HG03196 (cell line): ENCODE data around the gene KANTR.
A peak's percentile ranks its signal among the peaks of the same experiment; 100 is the strongest.

Experiments used
- ATAC-seq: cut with Tn5 transposase; IDR thresholded peaks from one replicate; pipeline ENCODE4 v1.9.1; 2021; ENCODE audit not compliant: unreplicated experiment

The KANTR gene

DNA sequence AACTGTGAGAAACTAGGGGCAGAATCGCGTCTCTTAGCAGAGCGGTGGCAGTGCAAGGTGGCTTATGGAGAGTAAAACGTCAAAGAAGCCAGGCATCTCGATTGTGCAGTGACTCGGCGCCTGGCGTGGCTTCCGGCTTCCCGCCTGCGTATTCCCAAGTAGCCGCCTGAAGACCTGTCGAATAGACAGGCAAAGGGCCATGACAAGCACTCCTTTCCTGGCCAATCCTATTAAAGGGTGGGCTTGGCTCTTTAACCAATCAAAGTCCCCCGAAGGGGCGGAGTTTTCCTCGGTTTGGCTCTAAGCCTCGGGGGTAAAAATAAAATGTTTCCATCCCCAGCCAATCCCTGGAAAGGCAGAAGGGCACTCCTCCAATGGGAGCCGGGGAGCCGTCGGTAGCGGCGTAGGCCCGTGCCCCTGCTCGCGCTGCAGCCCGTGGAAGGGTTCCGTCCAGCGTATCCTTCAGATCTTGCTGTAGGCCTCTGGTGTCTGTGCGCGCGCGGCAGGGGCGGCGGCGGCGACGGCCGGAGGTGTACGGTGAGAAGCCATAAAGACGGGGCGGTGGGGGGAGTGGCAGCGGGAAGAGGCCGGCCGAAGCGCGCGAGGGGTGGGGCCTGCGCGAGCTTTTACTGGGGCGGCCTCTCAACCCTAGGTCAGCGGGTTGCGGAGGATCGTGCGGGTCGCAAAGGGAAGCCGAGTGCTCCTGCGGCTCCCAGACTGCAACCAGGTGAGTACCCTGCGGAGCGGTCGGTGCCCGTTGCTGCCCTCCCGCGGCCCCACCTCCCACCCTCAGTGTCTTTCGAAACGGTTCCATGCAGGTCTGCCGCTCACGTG lies at the start of gene KANTR:
Gene KANTR, plus strand, starts transcription at position 395 of the 834 bp plus-strand sequence. CDS start 30,131 bp downstream, outside the sequence.
- ATAC-seq = peak; percentile 86

DNA sequence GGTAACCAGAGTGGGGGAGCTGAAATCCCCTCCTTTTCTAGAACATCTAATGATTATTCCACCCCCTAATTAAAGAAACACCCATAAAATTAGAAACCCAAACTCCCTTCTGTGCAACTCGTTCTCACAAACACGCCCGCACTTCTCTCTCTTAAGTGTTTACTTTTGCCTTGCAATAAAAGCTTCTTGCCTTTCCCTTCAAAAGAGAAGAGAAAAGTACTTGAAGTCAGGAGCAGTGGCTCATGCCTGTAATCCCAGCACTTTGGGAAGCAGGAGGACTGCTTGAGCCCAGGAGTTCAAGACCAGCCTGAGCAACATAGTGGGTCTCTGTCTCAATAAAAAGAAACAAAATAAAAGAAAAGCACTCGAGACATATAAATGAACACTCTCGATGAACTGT lies 48.9 kb upstream of the KANTR start:
- ATAC-seq = no peak

DNA sequence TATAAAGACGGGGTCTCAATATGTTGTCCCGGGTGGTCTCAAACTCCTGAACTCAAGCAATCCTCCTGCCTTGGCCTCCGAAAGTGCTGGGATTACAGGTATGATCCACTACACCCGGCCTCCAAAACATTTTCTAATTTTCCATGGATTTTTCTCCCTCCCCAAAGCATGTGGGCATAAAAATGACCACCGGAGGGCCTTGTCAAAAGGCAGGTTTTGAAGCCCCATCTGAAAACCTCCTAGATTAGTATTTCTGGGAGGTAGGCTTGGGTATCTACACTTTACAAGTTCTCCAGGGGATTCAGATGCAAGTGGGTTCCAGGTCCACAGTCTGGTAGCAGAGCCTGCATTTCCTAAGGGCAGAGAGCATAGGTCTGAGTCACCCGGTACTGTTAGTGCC lies 46.7 kb upstream of the KANTR start:
- no peak for ATAC-seq

DNA sequence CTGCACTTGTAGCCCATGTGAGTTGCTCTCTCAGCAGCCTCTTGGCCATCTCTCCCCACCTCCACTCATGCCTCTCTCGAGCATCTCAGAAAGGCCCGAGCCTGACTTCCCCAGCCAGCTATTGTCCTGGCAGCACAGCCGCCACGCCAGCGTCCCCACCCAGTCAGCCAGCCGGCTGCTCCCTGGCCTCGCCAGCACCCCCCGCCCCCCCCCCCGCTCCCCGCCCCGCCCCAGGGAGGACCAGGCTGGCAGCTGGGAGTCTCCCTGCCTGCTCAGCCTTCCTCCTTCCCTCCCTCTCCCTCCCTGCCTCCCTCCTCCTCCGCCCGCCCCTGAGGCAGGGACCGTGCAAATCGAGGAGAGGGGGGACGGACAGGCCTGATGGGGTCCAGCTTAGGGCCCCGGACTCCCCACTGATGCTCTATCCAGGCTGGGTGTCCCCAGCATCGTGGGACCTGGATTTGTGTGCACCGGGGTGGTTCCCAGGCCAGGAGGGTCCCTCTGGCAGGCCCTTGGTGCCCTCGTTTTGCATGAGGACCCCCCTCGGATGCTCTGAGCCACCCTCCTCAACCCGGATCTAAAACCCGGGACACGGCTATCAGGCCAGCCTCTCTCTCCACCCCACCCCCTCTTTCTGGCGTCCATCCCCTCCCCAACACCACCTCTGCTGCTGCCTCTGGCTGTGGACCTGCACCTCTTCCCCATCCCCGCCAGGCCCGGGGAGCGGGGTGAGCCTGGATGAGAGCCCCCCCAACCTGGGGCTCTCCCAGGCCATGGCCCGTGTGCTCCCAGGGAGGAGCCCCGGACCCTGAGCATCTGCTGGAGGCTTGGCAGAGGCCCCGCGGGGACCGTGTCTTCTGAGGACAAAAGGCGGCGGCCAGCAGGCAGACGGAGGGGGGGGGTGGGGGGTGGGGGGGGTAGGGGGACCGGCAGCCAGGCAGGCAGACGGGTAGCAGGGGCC lies 45.5 kb upstream of the KANTR start, which contains the start of gene GPR173:
Gene GPR173, plus strand, starts transcription at position 621 of the 958 bp plus-strand sequence. CDS start 27,833 bp downstream, outside the sequence.
- ATAC-seq = no peak

DNA sequence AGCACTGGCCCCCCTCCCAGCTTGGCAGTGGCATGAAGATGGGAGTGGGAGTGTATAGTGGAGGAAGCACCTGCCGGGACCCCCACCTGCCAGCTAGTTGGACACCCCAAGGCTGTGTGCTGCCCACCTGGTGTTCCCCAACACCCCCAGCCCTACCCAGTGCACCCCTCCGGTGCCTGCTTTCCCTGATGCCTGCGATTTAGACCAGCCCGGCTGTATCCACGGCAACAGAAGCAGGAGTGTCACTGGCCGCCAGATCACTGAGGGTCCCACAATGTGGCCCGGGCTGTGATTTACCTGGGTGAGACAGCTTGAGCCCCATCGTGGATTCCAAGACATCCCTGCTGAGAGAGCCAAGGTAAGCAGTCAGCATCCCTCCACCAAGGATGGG lies 44.8 kb upstream of the KANTR start:
- no peak for ATAC-seq

GRCh38 chrX:53050841-53051240 lies 43.1 kb upstream of the KANTR start:
- no peak for ATAC-seq

- ATAC-seq = no peak
Observed at GRCh38 chrX:53055244-53055849, 38.6 kb upstream of the KANTR start.

GRCh38 chrX:53056292-53056691 lies 37.6 kb upstream of the KANTR start:
- ATAC-seq = no peak

DNA sequence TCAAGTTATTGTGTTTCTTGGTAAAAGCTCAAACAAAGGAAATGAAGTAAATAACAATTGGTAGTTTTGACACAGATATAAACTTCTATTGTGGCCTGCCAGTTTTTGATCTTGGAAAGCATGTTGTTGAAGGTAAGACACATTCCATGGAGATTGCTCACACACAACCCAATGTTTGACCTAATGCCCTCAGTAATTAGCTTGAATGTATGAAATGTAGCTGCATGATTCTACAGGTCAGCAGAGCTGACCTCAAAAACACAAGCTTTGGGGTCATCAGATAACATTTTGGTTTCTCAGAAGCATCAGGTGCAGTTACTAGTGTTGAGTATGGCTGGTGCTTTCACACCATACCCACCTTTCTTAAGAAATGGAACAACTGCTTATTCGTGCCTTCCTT lies 28.8 kb upstream of the KANTR start:
- ATAC-seq = no peak

GRCh38 chrX:53071064-53071463 lies 22.9 kb upstream of the KANTR start:
- no peak for ATAC-seq

GRCh38 chrX:53071604-53072417 lies 22.1 kb upstream of the KANTR start:
- ATAC-seq = peak; percentile 93

GRCh38 chrX:53072418-53073114 lies 21.4 kb upstream of the KANTR start:
- ATAC-seq = no peak

DNA sequence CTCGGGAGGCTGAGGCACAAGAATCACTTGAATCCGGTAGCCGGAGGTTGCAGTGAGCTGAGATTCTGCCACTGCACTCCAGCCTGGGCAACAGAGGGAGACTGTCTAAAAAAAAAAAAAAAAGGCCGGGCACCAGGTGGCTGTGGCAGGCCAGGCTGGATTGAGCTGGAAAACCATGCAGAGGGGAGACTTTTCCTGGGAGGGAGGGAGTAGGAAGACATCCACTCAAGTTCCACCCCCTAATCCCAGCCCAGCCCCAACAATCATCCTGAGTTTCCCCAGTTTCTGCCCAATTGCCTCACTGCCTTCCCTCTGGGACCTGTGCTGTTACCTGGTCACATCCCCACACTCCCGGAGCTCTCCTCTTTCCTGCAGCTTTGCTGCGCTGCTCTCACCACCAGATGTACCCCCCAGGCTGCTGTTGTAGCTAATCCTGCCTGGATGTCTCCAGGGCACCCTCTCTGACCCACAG lies 20.8 kb upstream of the KANTR start:
- no peak for ATAC-seq

DNA sequence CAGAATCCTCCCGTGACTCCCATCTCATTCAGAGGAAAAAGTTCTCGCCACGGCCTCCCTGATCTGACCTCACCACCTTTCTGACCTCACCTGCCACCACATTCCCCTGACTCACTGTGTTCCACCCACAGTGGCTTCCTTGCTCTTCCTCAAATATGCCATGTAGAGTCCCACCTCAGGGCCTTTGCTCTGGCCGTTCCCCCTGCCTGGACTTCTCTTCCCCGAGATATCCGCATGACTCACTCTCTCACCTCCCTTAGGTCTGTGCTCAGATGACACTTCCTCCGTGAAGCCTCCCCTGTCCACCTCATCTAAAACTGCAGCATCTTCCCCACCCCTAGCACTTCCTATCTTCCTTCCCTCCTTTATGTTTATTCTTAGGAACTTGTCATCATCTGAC lies 18.9 kb upstream of the KANTR start:
- no peak for ATAC-seq

- no peak for ATAC-seq
Observed at GRCh38 chrX:53076671-53077070, 17.3 kb upstream of the KANTR start.

- ATAC-seq = no peak
Observed at GRCh38 chrX:53077207-53078197, 16.4 kb upstream of the KANTR start.

DNA sequence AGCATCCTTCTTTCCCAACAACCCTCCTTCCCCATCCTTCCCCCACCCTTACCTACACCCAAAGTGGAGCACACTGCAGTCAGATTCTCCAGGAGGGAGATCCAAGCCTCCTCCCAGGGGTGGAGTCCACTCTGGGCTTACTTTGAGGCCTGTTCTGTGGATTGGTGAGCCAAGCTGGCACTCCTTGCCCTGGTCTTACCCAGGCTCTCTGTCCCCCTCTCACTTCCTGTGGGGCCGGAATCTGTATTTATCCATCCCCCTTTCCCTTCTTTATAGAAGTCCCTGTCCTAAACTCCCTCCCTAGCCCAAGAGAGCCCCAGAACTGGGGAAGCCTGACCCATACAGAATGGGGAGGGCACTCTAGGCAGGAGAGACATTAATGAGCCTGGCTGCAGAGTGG lies 15.0 kb upstream of the KANTR start:
- ATAC-seq = no peak
